ENCODE measurements around the gene OVAAL. TPM values are rescaled to one million over a fixed set of nuclear protein-coding genes. Genes with fewer than 3 reads are reported as not detected.

OVAAL gene
- not detected for polyA plus RNA-seq
- long read RNA-seq, donor 1, result 0 reads
- long read RNA-seq, donor 2, result 0 reads
- long read RNA-seq, donor 3, result 0 reads
- long read RNA-seq, donor 4, result 0 reads
- long read RNA-seq, donor 5, result 0 reads
- long read RNA-seq, donor 6, result 0 reads
- long read RNA-seq, donor 7, result 0 reads
- long read RNA-seq, donor 8, result 0 reads
- long read RNA-seq, donor 9, result 0 reads
- long read RNA-seq, donor 10, result 0 reads

DNA sequence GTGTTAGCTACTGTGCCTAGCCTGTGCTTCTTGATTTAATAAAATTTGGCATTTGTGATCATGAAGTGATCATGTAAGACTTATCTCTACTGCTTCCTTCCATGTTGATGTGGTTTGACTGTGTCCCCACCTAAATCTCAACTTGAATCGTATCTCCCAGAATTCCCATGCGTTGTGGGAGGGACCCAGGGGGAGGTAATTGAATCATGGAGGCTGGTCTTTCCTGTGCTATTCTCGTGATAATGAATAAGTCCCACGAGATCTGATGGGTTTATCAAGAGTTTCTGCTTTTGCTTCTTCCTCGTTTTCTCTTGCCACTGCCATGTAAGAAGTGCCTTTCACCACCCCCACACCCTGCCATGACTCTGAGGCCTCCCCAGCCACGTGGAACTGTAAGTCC is at the start of gene OVAAL:
OVAAL (plus strand) TSS at position 301 of the 400 bp plus-strand sequence.
- no peak for FAIRE-seq

DNA sequence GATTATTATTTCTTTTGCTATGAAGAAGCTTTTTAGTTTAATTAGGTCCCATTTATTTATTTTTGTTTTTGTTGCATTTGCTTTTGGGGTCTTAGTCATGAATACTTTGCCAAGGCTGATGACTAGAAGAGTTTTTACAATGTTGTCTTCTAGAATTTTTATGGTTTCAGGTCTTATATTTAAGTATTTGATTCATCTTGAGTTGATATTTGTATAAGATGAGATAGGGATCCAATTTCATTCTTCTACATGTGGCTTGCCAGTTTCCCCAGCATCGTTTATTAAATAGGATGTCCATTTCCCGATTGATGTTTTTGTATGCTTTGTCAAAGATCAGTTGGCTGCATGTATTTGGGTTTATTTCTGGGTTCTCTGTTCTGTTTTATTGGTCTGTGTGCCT is 47.9 kb upstream of the OVAAL start:
- Histone ChIP-seq H3K9me3 (ENCODE audit: control insufficient read depth in 2 of 2, insufficient read depth in 1 of 2, low read depth in 1 of 2, low read length in 1 of 2) (peaks cover 0 to 2% of the 10 kb centered on the region in 2 donors), H3K4me1 (ENCODE audit: control insufficient read depth in 3 of 3, insufficient read depth in 2 of 3, low read depth in 1 of 3, low read length in 2 of 3) (no peaks in the 10 kb centered on the region), H3K36me3 (ENCODE audit: control insufficient read depth in 3 of 3, insufficient read depth in 2 of 3, low read depth in 1 of 3, low read length in 3 of 3) (no peaks in the 10 kb centered on the region), H3K27ac (ENCODE audit: low read depth in 1 of 3, low read length in 2 of 3) (no peak overlapping the region), H3K27me3 (ENCODE audit: control insufficient read depth in 3 of 3, insufficient read depth in 3 of 3, low read length in 3 of 3) (no peaks in the 10 kb centered on the region), H3K4me3 (ENCODE audit: low read depth in 1 of 3, low read length in 3 of 3) (no peak overlapping the region)
- 92 to 95% (median 92%) methylated on average over 2 of the region's 2 CpGs for WGBS, 3 donors
- no peak for DNase-seq
- no peak for FAIRE-seq

More for the DNA sequence above, at the start of gene OVAAL:
- no peak for DNase-seq
- Histone ChIP-seq H3K4me1 (ENCODE audit: control insufficient read depth in 3 of 3, insufficient read depth in 2 of 3, low read depth in 1 of 3, low read length in 2 of 3) (peaks cover 0 to 7% (median 5%) of the 10 kb centered on the region in 3 donors), H3K4me3 (ENCODE audit: low read depth in 1 of 3, low read length in 3 of 3) (no peak within 1 kb of the TSS), H3K9me3 (ENCODE audit: control insufficient read depth in 2 of 2, insufficient read depth in 1 of 2, low read depth in 1 of 2, low read length in 1 of 2) (no peaks in the 10 kb centered on the region), H3K27me3 (ENCODE audit: control insufficient read depth in 3 of 3, insufficient read depth in 3 of 3, low read length in 3 of 3) (no peaks in the 10 kb centered on the region), H3K27ac (ENCODE audit: low read depth in 1 of 3, low read length in 2 of 3) (no peak within 1 kb of the TSS), H3K36me3 (ENCODE audit: control insufficient read depth in 3 of 3, insufficient read depth in 2 of 3, low read depth in 1 of 3, low read length in 3 of 3) (no peaks in the 10 kb centered on the region)
- 76 to 83% (median 79%) methylated on average over 6 of the region's 6 CpGs for WGBS, 3 donors

DNA sequence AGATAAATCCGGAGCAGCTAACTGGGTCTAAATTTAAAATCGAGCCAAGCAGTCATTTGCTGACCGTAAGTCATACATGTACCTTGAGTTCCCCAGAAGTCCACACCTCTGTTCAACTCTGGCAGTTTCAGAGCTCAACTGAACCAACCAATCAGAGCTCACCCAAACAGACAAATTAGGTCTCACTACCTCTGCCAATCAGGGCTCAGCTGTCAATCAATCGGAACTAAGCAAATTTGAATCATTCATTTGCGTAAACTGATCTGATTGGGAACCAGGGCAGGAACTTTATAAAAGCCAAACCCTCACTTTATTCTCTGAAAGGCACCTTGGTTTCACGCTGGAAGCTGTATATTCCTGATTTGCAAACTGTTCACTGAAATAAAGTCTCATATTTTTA is 45.2 kb upstream of the OVAAL start:
- WGBS, 3 donors, result 66 to 81% (median 72%) methylated on average over 6 of the region's 6 CpGs
- Histone ChIP-seq H3K27ac (ENCODE audit: low read depth in 1 of 3, low read length in 2 of 3) (no peak overlapping the region), H3K27me3 (ENCODE audit: control insufficient read depth in 3 of 3, insufficient read depth in 3 of 3, low read length in 3 of 3) (no peaks in the 10 kb centered on the region), H3K9me3 (ENCODE audit: control insufficient read depth in 2 of 2, insufficient read depth in 1 of 2, low read depth in 1 of 2, low read length in 1 of 2) (peaks cover 0 to 2% of the 10 kb centered on the region in 2 donors), H3K4me1 (ENCODE audit: control insufficient read depth in 3 of 3, insufficient read depth in 2 of 3, low read depth in 1 of 3, low read length in 2 of 3) (no peaks in the 10 kb centered on the region), H3K36me3 (ENCODE audit: control insufficient read depth in 3 of 3, insufficient read depth in 2 of 3, low read depth in 1 of 3, low read length in 3 of 3) (no peaks in the 10 kb centered on the region), H3K4me3 (ENCODE audit: low read depth in 1 of 3, low read length in 3 of 3) (no peak overlapping the region)
- FAIRE-seq (no peak), DNase-seq (no peak)

DNA sequence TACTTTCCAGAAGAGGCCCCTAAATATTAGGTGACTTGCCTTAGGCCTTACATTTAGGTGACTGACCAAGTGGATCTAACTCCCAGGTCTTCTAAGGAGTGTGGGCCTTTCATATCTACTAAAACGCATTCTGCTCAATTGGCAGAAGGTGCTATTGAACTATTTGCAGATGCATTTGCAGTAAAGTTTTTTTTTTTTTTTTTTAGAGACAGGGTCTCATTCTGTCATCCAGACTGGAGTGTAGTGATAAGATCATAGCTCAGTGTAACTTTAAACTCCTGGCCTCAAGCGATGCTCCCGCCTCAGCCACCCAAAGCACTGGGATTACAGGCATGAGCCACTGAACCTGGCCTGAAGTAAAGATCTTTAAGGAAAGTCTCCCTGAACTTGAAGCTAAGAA is 43.4 kb upstream of the OVAAL start:
- DNase-seq, result no peak
- WGBS, 3 donors, result 43 to 53% (median 52%) methylated on average over 3 of the region's 3 CpGs

DNA sequence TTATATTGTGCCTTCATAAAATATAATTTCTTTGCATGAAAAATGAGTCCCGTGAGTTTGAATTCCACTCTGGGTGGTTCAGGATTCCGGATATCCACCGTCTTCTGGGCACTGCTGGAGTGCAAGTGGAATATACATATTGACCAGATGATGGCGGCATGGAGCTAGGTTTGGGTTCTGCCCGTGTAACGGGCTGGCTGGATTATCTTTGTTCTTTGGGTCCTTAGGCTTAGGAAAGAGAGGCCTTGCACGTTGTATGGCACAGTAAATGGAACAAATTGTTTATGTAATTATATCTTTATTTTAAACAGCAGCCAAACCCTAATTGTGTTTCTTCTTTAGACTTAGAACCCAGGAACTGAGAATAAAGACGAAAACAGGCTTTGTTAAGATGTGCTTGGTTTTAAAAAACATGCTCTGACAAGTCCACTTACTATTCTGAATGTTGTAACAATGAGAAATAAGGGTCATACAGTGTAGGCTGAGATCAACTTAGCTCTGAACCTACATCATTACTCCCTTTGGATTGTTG is 42.8 kb upstream of the OVAAL start:
- Histone ChIP-seq H3K27ac (ENCODE audit: low read depth in 1 of 3, low read length in 2 of 3) (no peak overlapping the region), H3K27me3 (ENCODE audit: control insufficient read depth in 3 of 3, insufficient read depth in 3 of 3, low read length in 3 of 3) (no peaks in the 10 kb centered on the region), H3K36me3 (ENCODE audit: control insufficient read depth in 3 of 3, insufficient read depth in 2 of 3, low read depth in 1 of 3, low read length in 3 of 3) (no peaks in the 10 kb centered on the region), H3K4me1 (ENCODE audit: control insufficient read depth in 3 of 3, insufficient read depth in 2 of 3, low read depth in 1 of 3, low read length in 2 of 3) (no peaks in the 10 kb centered on the region), H3K4me3 (ENCODE audit: low read depth in 1 of 3, low read length in 3 of 3) (no peak overlapping the region), H3K9me3 (ENCODE audit: control insufficient read depth in 2 of 2, insufficient read depth in 1 of 2, low read depth in 1 of 2, low read length in 1 of 2) (no peaks in the 10 kb centered on the region)
- DNase-seq, result peak; percentile 78 to 81
- 11 to 14% (median 12%) methylated on average over 8 of the region's 8 CpGs for WGBS, 3 donors
- FAIRE-seq, result no peak

More for the DNA sequence above, 43.4 kb upstream of the OVAAL start:
- FAIRE-seq, result no peak
- H3K36me3 ChIP-seq (ENCODE audit: control insufficient read depth in 3 of 3, insufficient read depth in 2 of 3, low read depth in 1 of 3, low read length in 3 of 3), result no peaks in the 10 kb centered on the region
- no peaks in the 10 kb centered on the region for H3K27me3 ChIP-seq (ENCODE audit: control insufficient read depth in 3 of 3, insufficient read depth in 3 of 3, low read length in 3 of 3)
- no peak overlapping the region for H3K4me3 ChIP-seq (ENCODE audit: low read depth in 1 of 3, low read length in 3 of 3)
- no peaks in the 10 kb centered on the region for H3K9me3 ChIP-seq (ENCODE audit: control insufficient read depth in 2 of 2, insufficient read depth in 1 of 2, low read depth in 1 of 2, low read length in 1 of 2)
- H3K4me1 ChIP-seq (ENCODE audit: control insufficient read depth in 3 of 3, insufficient read depth in 2 of 3, low read depth in 1 of 3, low read length in 2 of 3), result no peaks in the 10 kb centered on the region
- H3K27ac ChIP-seq (ENCODE audit: low read depth in 1 of 3, low read length in 2 of 3), result no peak overlapping the region

DNA sequence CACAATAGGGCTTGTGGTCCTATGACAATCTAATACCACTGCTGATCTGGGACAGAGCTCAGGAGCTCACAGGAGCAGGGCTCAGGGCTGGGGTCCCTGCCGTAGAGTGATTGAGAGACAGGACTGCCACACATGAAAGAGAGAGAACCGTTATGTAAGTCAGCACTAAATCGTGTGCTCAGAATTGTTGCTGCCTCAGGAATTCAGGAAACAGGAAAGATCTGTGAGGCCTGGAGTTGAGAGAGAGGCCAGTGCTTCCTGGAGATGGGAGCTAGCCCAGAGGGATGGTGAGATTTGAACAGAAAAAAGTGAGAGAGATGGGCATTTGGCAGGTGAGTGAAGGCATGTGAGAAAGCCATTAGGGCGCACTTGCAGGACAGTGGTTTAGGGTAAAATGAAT is 38.9 kb upstream of the OVAAL start:
- WGBS, 3 donors, result 55 to 75% (median 71%) methylated on average over 4 of the region's 4 CpGs
- FAIRE-seq, result no peak

DNA sequence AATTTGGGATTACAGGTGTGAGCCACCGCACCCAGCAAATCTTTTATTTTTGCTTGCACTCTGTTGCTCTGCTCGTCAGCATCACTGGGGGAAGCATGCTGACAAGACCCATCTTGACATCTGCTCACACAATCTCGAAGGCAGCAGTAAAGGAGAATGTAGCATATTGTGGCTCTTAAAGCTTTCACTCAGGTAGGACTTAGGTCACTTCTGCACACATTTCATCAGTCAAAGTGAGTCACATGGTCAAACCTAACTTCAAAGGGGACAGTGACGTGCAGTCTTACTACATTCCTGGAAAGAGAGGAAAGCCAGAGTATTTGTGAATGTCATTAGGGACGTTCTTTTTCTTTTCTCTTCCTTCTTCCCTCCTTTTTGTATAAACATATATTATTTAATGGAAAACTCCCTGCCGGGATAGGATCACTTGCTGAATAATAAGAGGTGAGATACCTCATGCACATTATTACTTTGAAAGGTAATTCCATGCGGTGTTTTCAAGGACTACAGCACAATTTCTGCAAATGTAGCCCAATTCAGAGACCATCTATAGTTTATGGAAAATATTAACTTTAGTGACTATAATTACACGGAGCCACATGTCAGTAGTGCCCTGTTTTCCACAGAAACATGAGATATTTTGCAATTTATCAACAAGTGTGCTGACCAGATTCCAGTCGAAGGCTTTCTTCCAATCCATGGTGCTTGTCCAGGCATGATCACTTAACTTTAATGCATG is 37.1 kb upstream of the OVAAL start:
- Histone ChIP-seq H3K27ac (ENCODE audit: low read depth in 1 of 3, low read length in 2 of 3) (no peak overlapping the region), H3K4me1 (ENCODE audit: control insufficient read depth in 3 of 3, insufficient read depth in 2 of 3, low read depth in 1 of 3, low read length in 2 of 3) (peaks cover 0 to 14% (median 0%) of the 10 kb centered on the region in 3 donors), H3K4me3 (ENCODE audit: low read depth in 1 of 3, low read length in 3 of 3) (no peak overlapping the region), H3K9me3 (ENCODE audit: control insufficient read depth in 2 of 2, insufficient read depth in 1 of 2, low read depth in 1 of 2, low read length in 1 of 2) (no peaks in the 10 kb centered on the region), H3K27me3 (ENCODE audit: control insufficient read depth in 3 of 3, insufficient read depth in 3 of 3, low read length in 3 of 3) (no peaks in the 10 kb centered on the region), H3K36me3 (ENCODE audit: control insufficient read depth in 3 of 3, insufficient read depth in 2 of 3, low read depth in 1 of 3, low read length in 3 of 3) (no peaks in the 10 kb centered on the region)
- WGBS, 3 donors, result 63 to 68% (median 65%) methylated on average over 9 of the region's 9 CpGs
- no peak for FAIRE-seq
- peak in 1 of 2 donors; percentile 28 for DNase-seq

More for the DNA sequence above, 38.9 kb upstream of the OVAAL start:
- Histone ChIP-seq H3K27me3 (ENCODE audit: control insufficient read depth in 3 of 3, insufficient read depth in 3 of 3, low read length in 3 of 3) (no peaks in the 10 kb centered on the region), H3K9me3 (ENCODE audit: control insufficient read depth in 2 of 2, insufficient read depth in 1 of 2, low read depth in 1 of 2, low read length in 1 of 2) (no peaks in the 10 kb centered on the region), H3K4me3 (ENCODE audit: low read depth in 1 of 3, low read length in 3 of 3) (no peak overlapping the region), H3K4me1 (ENCODE audit: control insufficient read depth in 3 of 3, insufficient read depth in 2 of 3, low read depth in 1 of 3, low read length in 2 of 3) (peaks cover 0 to 3% (median 0%) of the 10 kb centered on the region in 3 donors), H3K27ac (ENCODE audit: low read depth in 1 of 3, low read length in 2 of 3) (no peak overlapping the region), H3K36me3 (ENCODE audit: control insufficient read depth in 3 of 3, insufficient read depth in 2 of 3, low read depth in 1 of 3, low read length in 3 of 3) (no peaks in the 10 kb centered on the region)
- DNase-seq, result no peak

DNA sequence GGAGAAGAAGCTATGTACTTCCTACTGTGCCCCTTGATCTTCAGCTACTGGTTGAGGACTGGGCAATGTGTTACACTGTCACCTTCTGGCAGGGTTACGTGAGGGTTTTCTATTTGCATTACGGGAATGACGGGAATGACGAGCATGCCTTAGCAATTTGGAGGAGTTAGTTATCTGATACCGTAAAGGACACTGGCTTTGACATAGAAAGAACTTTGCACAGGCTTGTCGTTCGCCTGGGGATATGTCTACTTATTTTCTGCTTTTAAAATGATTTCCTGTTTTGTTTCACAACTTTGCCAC is 36.6 kb upstream of the OVAAL start:
- WGBS, 3 donors, result 43 to 67% (median 67%) methylated on average over 7 of the region's 7 CpGs
- FAIRE-seq (no peak), DNase-seq (peak; percentile 16 to 54)
- Histone ChIP-seq H3K4me3 (ENCODE audit: low read depth in 1 of 3, low read length in 3 of 3) (no peak overlapping the region), H3K27me3 (ENCODE audit: control insufficient read depth in 3 of 3, insufficient read depth in 3 of 3, low read length in 3 of 3) (no peaks in the 10 kb centered on the region), H3K27ac (ENCODE audit: low read depth in 1 of 3, low read length in 2 of 3) (no peak overlapping the region), H3K4me1 (ENCODE audit: control insufficient read depth in 3 of 3, insufficient read depth in 2 of 3, low read depth in 1 of 3, low read length in 2 of 3) (peaks cover 0 to 16% (median 0%) of the 10 kb centered on the region in 3 donors), H3K36me3 (ENCODE audit: control insufficient read depth in 3 of 3, insufficient read depth in 2 of 3, low read depth in 1 of 3, low read length in 3 of 3) (no peaks in the 10 kb centered on the region), H3K9me3 (ENCODE audit: control insufficient read depth in 2 of 2, insufficient read depth in 1 of 2, low read depth in 1 of 2, low read length in 1 of 2) (no peaks in the 10 kb centered on the region)

Data from small intestine (tissue), 16 donors.